Fibroblast of lung (primary cell): ENCODE measurements around the gene BTBD7.

Experiments
- EZH2 ChIP-seq: IDR thresholded peaks from 2 replicates; pipeline ENCODE4 v1.5.1; 2012; ENCODE audit warnings: low read length, control low read depth, mild to moderate bottlenecking; ENCODE audit errors: missing control alignments
- TF ChIP-seq, protein P1 (sequence below), 2 donors: IDR thresholded peaks in 1 of 2; conservative IDR thresholded peaks in 1 of 2; 1 replicate in 1 of 2; 2 replicates in 1 of 2; pipeline ENCODE4 v1.5.1; 2011 to 2012; ENCODE audit warnings: low read length in 2 of 2, control low read depth in 1 of 2, inconsistent platforms in 1 of 2, low read depth in 1 of 2, mild to moderate bottlenecking in 1 of 2

DNA sequence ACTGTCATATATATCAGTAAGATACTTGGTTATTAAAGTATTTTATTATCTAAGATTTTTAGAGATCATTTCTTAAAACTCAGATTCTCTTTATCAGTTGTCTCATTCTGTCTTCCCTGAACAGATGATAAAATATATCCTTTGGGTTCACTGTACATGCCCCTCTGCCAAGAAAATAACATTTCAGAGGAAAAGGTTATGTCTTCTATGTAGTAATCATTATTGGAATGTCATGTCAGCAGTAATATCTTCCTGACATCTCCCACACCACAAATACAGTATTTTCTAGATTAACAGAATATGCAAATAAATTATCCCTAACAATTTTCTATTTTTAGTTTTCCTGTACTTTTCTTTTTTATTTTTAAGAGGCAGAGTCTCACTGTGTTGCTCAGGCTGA is 26.0 kb downstream of the BTBD7 start:
- TF ChIP-seq, protein P1, sequence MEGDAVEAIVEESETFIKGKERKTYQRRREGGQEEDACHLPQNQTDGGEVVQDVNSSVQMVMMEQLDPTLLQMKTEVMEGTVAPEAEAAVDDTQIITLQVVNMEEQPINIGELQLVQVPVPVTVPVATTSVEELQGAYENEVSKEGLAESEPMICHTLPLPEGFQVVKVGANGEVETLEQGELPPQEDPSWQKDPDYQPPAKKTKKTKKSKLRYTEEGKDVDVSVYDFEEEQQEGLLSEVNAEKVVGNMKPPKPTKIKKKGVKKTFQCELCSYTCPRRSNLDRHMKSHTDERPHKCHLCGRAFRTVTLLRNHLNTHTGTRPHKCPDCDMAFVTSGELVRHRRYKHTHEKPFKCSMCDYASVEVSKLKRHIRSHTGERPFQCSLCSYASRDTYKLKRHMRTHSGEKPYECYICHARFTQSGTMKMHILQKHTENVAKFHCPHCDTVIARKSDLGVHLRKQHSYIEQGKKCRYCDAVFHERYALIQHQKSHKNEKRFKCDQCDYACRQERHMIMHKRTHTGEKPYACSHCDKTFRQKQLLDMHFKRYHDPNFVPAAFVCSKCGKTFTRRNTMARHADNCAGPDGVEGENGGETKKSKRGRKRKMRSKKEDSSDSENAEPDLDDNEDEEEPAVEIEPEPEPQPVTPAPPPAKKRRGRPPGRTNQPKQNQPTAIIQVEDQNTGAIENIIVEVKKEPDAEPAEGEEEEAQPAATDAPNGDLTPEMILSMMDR (conservative IDR thresholded peaks at IDR 0.05 in 1 of 2, IDR thresholded peaks at IDR 0.05 in 1 of 2; ENCODE audit: low read depth in 1 of 2, low read length in 2 of 2) = no peak
- TF ChIP-seq EZH2 = no peak
